ENCODE data around the gene ARSB.
"Not testable (repeated sequence)": the region's sequence is repeated elsewhere in the genome, so short reads cannot be mapped to it uniquely, and the experiment has no call there.

The ARSB gene

GRCh38 chr5:78744951-78745534 is 240.1 kb downstream of the ARSB start:
- DNase-seq = no peak

GRCh38 chr5:78741019-78741418 is 244.1 kb downstream of the ARSB start:
- DNase-seq = no peak

GRCh38 chr5:78738693-78739300 is 246.3 kb downstream of the ARSB start:
- no peak for DNase-seq

- no peak for DNase-seq
These were observed 247.0 kb downstream of the ARSB start for GRCh38 chr5:78738104-78738503.

- DNase-seq = no peak
These were observed 249.2 kb downstream of the ARSB start for GRCh38 chr5:78735834-78736463.

GRCh38 chr5:78734950-78735349 is 250.2 kb downstream of the ARSB start:
- DNase-seq = no peak

- no peak for DNase-seq
These were observed 250.8 kb downstream of the ARSB start for GRCh38 chr5:78734094-78734845.

GRCh38 chr5:78732721-78733120 is 252.4 kb downstream of the ARSB start:
- not testable (repeated sequence) for DNase-seq

GRCh38 chr5:78731884-78732283 is 253.2 kb downstream of the ARSB start:
- DNase-seq = no peak

- no peak for DNase-seq
These were observed 254.6 kb downstream of the ARSB start for GRCh38 chr5:78730300-78731094.

GRCh38 chr5:78727786-78728761 is 257.0 kb downstream of the ARSB start:
- DNase-seq = no peak

All from NCI-H1930 (cell line).